Cardiac fibroblast (primary cell): ENCODE data around the gene SLC12A6.

Source experiments
- DNase-seq, 2 donors: peaks; one replicate each; pipeline versions ENCODE4 v3.0.0 to v3.0.0-alpha.2; 2010; ENCODE audit warnings: low read depth in 2 of 2
- H3K4me3 ChIP-seq, 2 donors: replicated peaks in 1 of 2; 1 replicate in 1 of 2; 2 replicates in 1 of 2; pipeline ENCODE4 v1.5.1; 2011; ENCODE audit warnings: low read depth in 2 of 2, low read length in 2 of 2, mild to moderate bottlenecking in 2 of 2, moderate library complexity in 1 of 2
- CTCF ChIP-seq: IDR thresholded peaks from one replicate; pipeline ENCODE4 v1.5.1; 2011; ENCODE audit warnings: low read depth, mild to moderate bottlenecking, low read length, inconsistent platforms

SLC12A6 gene

GRCh38 chr15:34314491-34315490, 22.8 kb downstream of the SLC12A6 start:
- TF ChIP-seq CTCF: no peak
- peak in 1 of 2 donors; percentile 49 for DNase-seq

GRCh38 chr15:34311563-34311962, 26.0 kb downstream of the SLC12A6 start:
- no peak for TF ChIP-seq CTCF
- no peak overlapping the region for H3K4me3 ChIP-seq
- DNase-seq: no peak

More at GRCh38 chr15:34314491-34315490, 22.8 kb downstream of the SLC12A6 start:
- H3K4me3 ChIP-seq: no peak overlapping the region

GRCh38 chr15:34304613-34305012, 33.0 kb downstream of the SLC12A6 start:
- DNase-seq: peak; percentile 43 to 76
- H3K4me3 ChIP-seq: no peak overlapping the region
- no peak for TF ChIP-seq CTCF

- DNase-seq: no peak
- H3K4me3 ChIP-seq: no peak overlapping the region
- TF ChIP-seq CTCF: no peak
Observed at GRCh38 chr15:34301058-34301457, 36.5 kb downstream of the SLC12A6 start.

- no peak overlapping the region for H3K4me3 ChIP-seq
- DNase-seq: peak in 1 of 2 donors; percentile 15
- no peak for TF ChIP-seq CTCF
Observed at GRCh38 chr15:34297059-34297458, 40.5 kb downstream of the SLC12A6 start.

GRCh38 chr15:34292621-34293020, 45.0 kb downstream of the SLC12A6 start:
- no peak for TF ChIP-seq CTCF
- DNase-seq: no peak
- no peak overlapping the region for H3K4me3 ChIP-seq
